Upper lobe of left lung (tissue), 6 donors: ENCODE measurements around the gene IQGAP1. TPM values are rescaled to one million over a fixed set of nuclear protein-coding genes. Genes with fewer than 3 reads are reported as not detected.
"Not testable (repeated sequence)": the region's sequence is repeated elsewhere in the genome, so short reads cannot be mapped to it uniquely, and the experiment has no call there.

ENCODE experiments used
- ATAC-seq, 2 donors: fragments of 200-7000 bp; cut with Tn5 transposase; one replicate each; pipeline ENCODE4 v1.9.1; 2022; ENCODE audit warnings: mild to moderate bottlenecking in 2 of 2, moderate library complexity in 2 of 2; ENCODE audit not compliant: low FRiP score in 2 of 2
- DNase-seq, 2 donors: peaks; one replicate each; pipeline ENCODE4 v3.0.0-alpha.2; 2019 to 2020
- H3K27ac ChIP-seq, 4 donors: fragments of 200-600 bp; sonication (generic); one replicate each; pipeline ENCODE4 v1.5.1; 2016 to 2019
- H3K27me3 ChIP-seq, 4 donors: fragments of 200-600 bp; sonication (generic); one replicate each; pipeline ENCODE4 v1.5.1; 2017 to 2019
- H3K36me3 ChIP-seq, 4 donors: fragments of 200-600 bp; sonication (generic); one replicate each; pipeline ENCODE4 v1.5.1; 2016 to 2019
- H3K4me1 ChIP-seq, 4 donors: fragments of 200-600 bp; sonication (generic); one replicate each; pipeline ENCODE4 v1.5.1; 2018 to 2019
- H3K4me3 ChIP-seq, 4 donors: fragments of 200-600 bp; sonication (generic); one replicate each; pipeline ENCODE4 v1.5.1; 2017 to 2019; ENCODE audit warnings: mild to moderate bottlenecking in 2 of 4, moderate library complexity in 1 of 4
- H3K9me3 ChIP-seq, 4 donors: fragments of 200-600 bp; sonication (generic); one replicate each; pipeline ENCODE4 v1.5.1; 2018 to 2019
- EP300 ChIP-seq, 4 donors: sonication (generic); formaldehyde crosslinking; IDR thresholded peaks; one replicate each; pipeline ENCODE4 v1.5.1; 2017; ENCODE audit warnings: antibody characterized with exemption in 4 of 4, control low read depth in 2 of 4
- POLR2A ChIP-seq, 4 donors: fragments of 450-650 bp; IDR thresholded peaks; one replicate each; pipeline ENCODE4 v1.5.1; 2016 to 2017; ENCODE audit warnings: antibody characterized with exemption in 4 of 4, mild to moderate bottlenecking in 2 of 4
- POLR2AphosphoS5 ChIP-seq, 2 donors: sonication (generic); formaldehyde crosslinking; IDR thresholded peaks; one replicate each; pipeline ENCODE4 v1.5.1; 2017; ENCODE audit warnings: antibody characterized with exemption in 2 of 2
- WGBS, 2 donors: methylation state at CpG; one replicate each; pipeline ENCODE4 v1.1.5; 2017 to 2018; 5-methylcytosine and 5-hydroxymethylcytosine counted together
- total RNA-seq, 6 donors: library from RNA; depleted of rRNA in 4 of 6; stranded (reverse); fragments of >200 nt in 4 of 6; gene quantifications; one replicate each; pipeline versions ENCODE4 v1.1.0 to v1.2.1, GENCODE V29; 2016 to 2021
- TF ChIP-seq, protein P1 (sequence below), 6 experiments: fragments of 450-650 bp in 4 of 6; fragments of 200-600 bp in 2 of 6; sonication (generic) in 2 of 6; IDR thresholded peaks; one replicate each; pipeline ENCODE4 v1.5.1; 2016 to 2019; ENCODE audit warnings: antibody characterized with exemption in 6 of 6
- donor health status: DM: no; HTN: no; CAD: no; lungs with moderate emphysema.
- donor health status: DM: no; HTN: yes; CAD: no; lungs with severe emphysema.

Gene IQGAP1
- total RNA-seq, 6 donors from 2014 or later: 216 to 502 (median 344) TPM

DNA sequence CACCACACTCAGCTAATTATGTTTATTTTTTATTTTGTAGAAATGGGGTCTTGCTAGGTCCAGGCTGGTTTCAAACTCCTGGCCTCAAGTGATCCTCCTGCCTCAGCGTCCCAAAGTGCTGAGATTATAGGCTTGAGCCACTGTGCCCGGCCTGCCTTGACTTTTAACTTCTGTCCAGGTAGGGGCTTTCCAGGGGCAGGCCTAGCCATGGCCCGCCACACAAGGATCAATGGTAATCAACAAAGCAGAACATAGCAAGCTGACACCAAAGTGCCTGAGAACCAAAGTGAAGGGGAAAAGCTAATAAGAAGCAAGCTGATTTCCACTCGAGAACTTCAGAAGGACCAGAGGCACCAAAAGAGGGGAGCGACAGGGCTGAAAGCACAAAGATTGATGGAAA, 132.3 kb downstream of the IQGAP1 start:
- 81 to 94% methylated on average over 5 of the region's 5 CpGs for WGBS, 2 donors
- Histone ChIP-seq H3K27ac (no peak overlapping the region), H3K27me3 (no peaks in the 10 kb centered on the region), H3K4me3 (no peak overlapping the region), H3K4me1 (no peaks in the 10 kb centered on the region), H3K9me3 (no peaks in the 10 kb centered on the region), H3K36me3 (no peaks in the 10 kb centered on the region)
- no peak for TF ChIP-seq EP300 (IDR thresholded peaks at IDR 0.05)
- TF ChIP-seq, protein P1, sequence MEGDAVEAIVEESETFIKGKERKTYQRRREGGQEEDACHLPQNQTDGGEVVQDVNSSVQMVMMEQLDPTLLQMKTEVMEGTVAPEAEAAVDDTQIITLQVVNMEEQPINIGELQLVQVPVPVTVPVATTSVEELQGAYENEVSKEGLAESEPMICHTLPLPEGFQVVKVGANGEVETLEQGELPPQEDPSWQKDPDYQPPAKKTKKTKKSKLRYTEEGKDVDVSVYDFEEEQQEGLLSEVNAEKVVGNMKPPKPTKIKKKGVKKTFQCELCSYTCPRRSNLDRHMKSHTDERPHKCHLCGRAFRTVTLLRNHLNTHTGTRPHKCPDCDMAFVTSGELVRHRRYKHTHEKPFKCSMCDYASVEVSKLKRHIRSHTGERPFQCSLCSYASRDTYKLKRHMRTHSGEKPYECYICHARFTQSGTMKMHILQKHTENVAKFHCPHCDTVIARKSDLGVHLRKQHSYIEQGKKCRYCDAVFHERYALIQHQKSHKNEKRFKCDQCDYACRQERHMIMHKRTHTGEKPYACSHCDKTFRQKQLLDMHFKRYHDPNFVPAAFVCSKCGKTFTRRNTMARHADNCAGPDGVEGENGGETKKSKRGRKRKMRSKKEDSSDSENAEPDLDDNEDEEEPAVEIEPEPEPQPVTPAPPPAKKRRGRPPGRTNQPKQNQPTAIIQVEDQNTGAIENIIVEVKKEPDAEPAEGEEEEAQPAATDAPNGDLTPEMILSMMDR (IDR thresholded peaks at IDR 0.05): no peak
- TF ChIP-seq POLR2A (IDR thresholded peaks at IDR 0.05): no peak
- TF ChIP-seq POLR2AphosphoS5 (IDR thresholded peaks at IDR 0.05): no peak
- DNase-seq (no peak), ATAC-seq (no peak)

DNA sequence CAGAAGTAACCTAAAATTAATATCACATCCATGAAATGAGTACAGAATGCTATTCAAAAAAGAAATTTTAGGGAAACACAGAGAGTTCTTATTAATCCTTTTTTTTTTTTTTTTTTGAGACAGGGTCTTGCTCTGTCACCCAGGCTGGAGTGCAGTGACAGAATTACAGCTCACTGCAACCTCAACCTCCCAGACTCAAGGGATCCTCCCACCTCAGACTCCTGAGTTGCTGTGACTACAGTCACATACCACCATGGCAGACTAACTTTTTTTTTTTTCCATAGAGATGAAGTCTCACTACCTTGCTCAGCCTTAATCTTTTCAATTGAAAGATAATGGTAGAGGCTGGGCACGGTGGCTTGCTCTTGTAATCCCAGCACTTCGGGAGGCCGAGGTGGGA, 135.3 kb downstream of the IQGAP1 start:
- Histone ChIP-seq H3K27me3 (no peaks in the 10 kb centered on the region), H3K27ac (no peak overlapping the region), H3K4me1 (no peaks in the 10 kb centered on the region), H3K4me3 (no peak overlapping the region), H3K9me3 (no peaks in the 10 kb centered on the region), H3K36me3 (no peaks in the 10 kb centered on the region)
- TF ChIP-seq, protein P1 (IDR thresholded peaks at IDR 0.05): no peak
- TF ChIP-seq EP300 (IDR thresholded peaks at IDR 0.05) (no peak), POLR2AphosphoS5 (IDR thresholded peaks at IDR 0.05) (no peak), POLR2A (IDR thresholded peaks at IDR 0.05) (no peak)
- no peak for ATAC-seq
- 89 to 91% methylated on average over 3 of the region's 3 CpGs for WGBS, 2 donors
- DNase-seq: no peak

- H3K4me1 ChIP-seq, H3K27ac ChIP-seq, H3K27me3 ChIP-seq, H3K36me3 ChIP-seq, H3K9me3 ChIP-seq, ATAC-seq, H3K4me3 ChIP-seq, DNase-seq: not testable (repeated sequence)
- 85 to 95% methylated on average over 6 of the region's 6 CpGs for WGBS, 2 donors
Observed at GRCh38 chr15:90524018-90524803, 136.2 kb downstream of the IQGAP1 start.

DNA sequence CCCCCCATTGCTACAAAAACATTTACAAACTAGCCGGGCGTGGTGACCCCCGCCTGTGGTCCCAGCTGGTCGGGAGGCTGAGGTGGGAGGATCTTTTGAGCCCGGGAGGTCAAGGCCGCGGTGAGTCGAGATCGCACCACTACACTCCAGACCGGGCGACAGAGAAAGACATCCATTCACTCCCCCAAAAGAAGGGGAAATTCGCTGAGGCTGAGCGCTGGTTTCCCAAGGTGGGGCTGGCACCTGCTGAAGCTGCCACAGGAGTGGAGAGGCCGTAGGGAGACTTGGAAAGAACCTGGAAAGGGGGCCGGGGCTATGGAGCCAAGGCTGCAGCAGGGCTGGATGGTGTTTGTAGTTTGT, 140.9 kb downstream of the IQGAP1 start:
- TF ChIP-seq POLR2A (IDR thresholded peaks at IDR 0.05): no peak
- TF ChIP-seq, protein P1 (IDR thresholded peaks at IDR 0.05): no peak
- TF ChIP-seq EP300 (IDR thresholded peaks at IDR 0.05): no peak
- TF ChIP-seq POLR2AphosphoS5 (IDR thresholded peaks at IDR 0.05): no peak
- Histone ChIP-seq H3K4me1 (peaks cover 10 to 34% (median 17%) of the 10 kb centered on the region in 4 donors), H3K9me3 (no peaks in the 10 kb centered on the region), H3K4me3 (peak overlapping the region in 3 of 4 donors; percentile 66 to 94 (median 87)), H3K36me3 (no peaks in the 10 kb centered on the region), H3K27ac (peak overlapping the region; percentile 89 to 97 (median 92)), H3K27me3 (no peaks in the 10 kb centered on the region)
- 88 to 89% methylated on average over 15 of the region's 15 CpGs for WGBS, 2 donors
- ATAC-seq: no peak
- DNase-seq: peak in 1 of 2 donors; percentile 68

DNA sequence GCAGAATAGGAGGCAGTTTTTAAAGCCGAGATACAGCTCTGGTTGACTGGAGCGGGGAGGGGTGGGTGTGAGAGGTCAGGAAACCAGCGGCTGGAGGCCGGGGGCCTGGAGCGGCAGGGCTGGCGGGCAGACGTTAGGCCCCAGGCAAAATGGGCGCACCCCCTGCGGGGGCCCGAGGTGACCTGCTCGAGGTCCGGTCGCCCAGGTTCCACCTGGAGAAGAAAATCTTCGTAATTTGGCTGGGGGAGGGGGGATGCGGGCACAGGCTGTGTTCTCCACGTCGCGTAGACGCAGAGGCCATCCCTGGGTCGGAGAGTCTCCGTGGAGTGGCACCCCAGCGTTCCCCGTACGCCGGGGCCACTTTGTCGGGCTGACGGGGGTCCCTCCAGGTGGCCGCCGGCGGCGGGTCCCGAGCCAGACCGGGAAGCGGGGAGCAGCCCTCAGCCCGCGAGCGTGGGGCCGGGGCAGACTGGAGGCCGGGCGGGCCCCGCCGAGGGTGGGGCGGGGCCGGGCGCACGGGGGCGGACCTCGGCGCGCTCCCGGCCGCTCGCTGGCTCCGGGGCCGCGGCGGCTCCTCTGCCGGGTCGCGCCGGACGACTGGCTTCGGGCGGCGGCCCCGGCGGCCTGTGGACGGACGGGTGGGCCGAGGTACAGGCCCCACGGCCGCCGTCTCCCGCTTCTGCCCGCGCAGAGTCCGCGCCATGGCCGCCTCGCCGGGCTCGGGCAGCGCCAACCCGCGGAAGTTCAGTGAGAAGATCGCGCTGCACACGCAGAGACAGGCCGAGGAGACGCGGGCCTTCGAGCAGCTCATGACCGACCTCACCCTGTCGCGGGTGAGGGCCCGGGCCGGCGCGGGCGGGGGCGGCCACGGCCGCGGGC, 141.6 kb downstream of the IQGAP1 start, which contains the start of gene CRTC3:
TSS of gene CRTC3 (plus strand) at position 553 of the 879 bp plus-strand sequence. CDS start at position 702, 149 bp downstream.
- Histone ChIP-seq H3K9me3 (no peaks in the 10 kb centered on the region), H3K36me3 (no peaks in the 10 kb centered on the region), H3K4me1 (peaks cover 10 to 38% (median 17%) of the 10 kb centered on the region in 4 donors), H3K27ac (peak within 1 kb of the TSS; percentile 89 to 97 (median 92)), H3K4me3 (peak within 1 kb of the TSS; percentile 53 to 94 (median 76)), H3K27me3 (no peaks in the 10 kb centered on the region)
- WGBS, 2 donors: 5% methylated on average over 11 to 41 of the region's 104 CpGs
- DNase-seq (peak; percentile 56 to 93), ATAC-seq (peak; percentile 83 to 97)
- TF ChIP-seq POLR2A (IDR thresholded peaks at IDR 0.05): peak in 2 of 4 donors; percentile 51 to 82
- TF ChIP-seq EP300 (IDR thresholded peaks at IDR 0.05): no peak
- TF ChIP-seq POLR2AphosphoS5 (IDR thresholded peaks at IDR 0.05): peak in 1 of 2 donors; percentile 49
- TF ChIP-seq, protein P1 (IDR thresholded peaks at IDR 0.05): peak in 3 of 6 experiments; percentile 11 to 18 (median 13)
